IMR-90 (cell line): ENCODE results near the gene RIMBP3C. TPM values are rescaled to one million over a fixed set of nuclear protein-coding genes. Genes with fewer than 3 reads are reported as not detected.

Experiments used
- ATAC-seq: fragments of 200-7000 bp; cut with Tn5 transposase; 2 replicates; pipeline ENCODE4 v1.9.1; 2020; ENCODE audit warnings: low read depth, mild to moderate bottlenecking, moderate library complexity
- BruUV-seq: library from RNA; stranded (reverse); fragments of 400-500 nt; replicated peaks from 2 replicates; lab custom pipeline; 2021; lab: Mats Ljungman, UMichigan
- CTCF ChIA-PET: fragments of 300-600 bp; formaldehyde crosslinking; extraction: SDS; loops from one replicate; lab custom pipeline; 2021; ENCODE audit warnings: antibody characterized with exemption; lab: Yijun Ruan, JAX
- POLR2A ChIA-PET: fragments of 300-600 bp; sonication (Branson Sonifier 250); formaldehyde crosslinking; loops from one replicate; lab custom pipeline; 2022; ENCODE audit warnings: antibody characterized with exemption; ENCODE audit not compliant: unreplicated experiment; lab: Charles Lee
- DNase-seq: peaks from one replicate; pipeline ENCODE4 v3.0.0; 2013
- H2AFZ ChIP-seq: replicated peaks from 2 replicates; pipeline ENCODE3; 2013; ENCODE audit warnings: low read length, mild to moderate bottlenecking; ENCODE audit not compliant: poor library complexity
- H2AK5ac ChIP-seq: 2 replicates; pipeline ENCODE4 v1.6.1; 2013; ENCODE audit warnings: low read depth, low read length, inconsistent platforms
- H2AK9ac ChIP-seq: replicated peaks from 2 replicates; pipeline ENCODE3; 2013; ENCODE audit warnings: mild to moderate bottlenecking, low read depth, low read length, moderate library complexity; ENCODE audit not compliant: poor library complexity
- H2BK120ac ChIP-seq: 2 replicates; pipeline ENCODE4 v1.6.1; 2013; ENCODE audit warnings: low read depth, low read length, inconsistent platforms
- H2BK15ac ChIP-seq: 3 replicates; pipeline ENCODE4 v1.6.1; 2013; ENCODE audit warnings: low read depth, low read length, inconsistent platforms
- H2BK20ac ChIP-seq: 2 replicates; pipeline ENCODE4 v1.6.1; 2013; ENCODE audit warnings: low read depth, mild to moderate bottlenecking, inconsistent platforms, low read length, moderate library complexity
- H2BK5ac ChIP-seq: 2 replicates; pipeline ENCODE4 v1.6.1; 2013; ENCODE audit warnings: mild to moderate bottlenecking, low read depth, low read length, inconsistent platforms; ENCODE audit not compliant: poor library complexity, severe bottlenecking
- H3K14ac ChIP-seq: replicated peaks from 2 replicates; pipeline ENCODE4 v1.6.1; 2013; ENCODE audit warnings: low read depth, low read length, inconsistent platforms
- H3K18ac ChIP-seq: 2 replicates; pipeline ENCODE4 v1.6.1; 2013; ENCODE audit warnings: low read depth, low read length, control low read depth
- H3K23ac ChIP-seq: 2 replicates; pipeline ENCODE4 v1.6.1; 2013; ENCODE audit warnings: low read depth, low read length, inconsistent platforms
- H3K27ac ChIP-seq: 2 replicates; pipeline ENCODE4 v1.5.1; 2013; ENCODE audit warnings: mild to moderate bottlenecking, control low read depth, low read length; ENCODE audit not compliant: insufficient read depth
- H3K27me3 ChIP-seq: 2 replicates; pipeline ENCODE4 v1.6.1; 2013; ENCODE audit warnings: low read length; ENCODE audit not compliant: control insufficient read depth, insufficient read depth
- H3K36me3 ChIP-seq: 2 replicates; pipeline ENCODE4 v1.6.1; 2013; ENCODE audit warnings: low read length, mixed read lengths; ENCODE audit not compliant: control insufficient read depth, insufficient read depth
- H3K4ac ChIP-seq: 2 replicates; pipeline ENCODE4 v1.6.1; 2013; ENCODE audit warnings: low read depth, low read length, inconsistent platforms
- H3K4me1 ChIP-seq: 2 replicates; pipeline ENCODE4 v1.6.1; 2013; ENCODE audit warnings: low read length, mixed read lengths; ENCODE audit not compliant: control insufficient read depth, insufficient read depth
- H3K4me2 ChIP-seq: 2 replicates; pipeline ENCODE4 v1.6.1; 2013; ENCODE audit warnings: low read depth, mild to moderate bottlenecking, control low read depth, low read length, moderate library complexity
- H3K4me3 ChIP-seq: 2 replicates; pipeline ENCODE4 v1.5.1; 2013; ENCODE audit warnings: low read depth, mild to moderate bottlenecking, control low read depth, low read length, moderate library complexity; ENCODE audit not compliant: insufficient read depth
- H3K56ac ChIP-seq: 2 replicates; pipeline ENCODE4 v1.6.1; 2013; ENCODE audit warnings: low read length, inconsistent platforms; ENCODE audit not compliant: insufficient read depth; ENCODE audit errors: extremely low read depth
- H3K79me1 ChIP-seq, 2 experiments: 2 replicates each; pipeline ENCODE4 v1.6.1; 2013; ENCODE audit warnings: low read length in 2 of 2, inconsistent platforms in 1 of 2, low read depth in 1 of 2
- H3K9ac ChIP-seq: 2 replicates; pipeline ENCODE4 v1.6.1; 2013; ENCODE audit warnings: low read depth, low read length, control low read depth
- H3K9me1 ChIP-seq: 2 replicates; pipeline ENCODE4 v1.6.1; 2013; ENCODE audit warnings: low read length, inconsistent platforms; ENCODE audit not compliant: insufficient read depth
- H3K9me3 ChIP-seq: 2 replicates; pipeline ENCODE4 v1.6.1; 2013; ENCODE audit warnings: low read length; ENCODE audit not compliant: control insufficient read depth, insufficient read depth
- H4K20me1 ChIP-seq: 2 replicates; pipeline ENCODE4 v1.6.1; 2013; ENCODE audit warnings: low read length, inconsistent platforms; ENCODE audit not compliant: insufficient read depth
- H4K5ac ChIP-seq: 2 replicates; pipeline ENCODE4 v1.6.1; 2013; ENCODE audit warnings: mild to moderate bottlenecking, low read depth, low read length, control low read depth
- H4K8ac ChIP-seq, 2 experiments: 2 replicates each; pipeline ENCODE4 v1.6.1; 2013; ENCODE audit warnings: low read depth in 2 of 2, low read length in 2 of 2, control low read depth in 1 of 2, inconsistent platforms in 1 of 2
- H4K91ac ChIP-seq: 2 replicates; pipeline ENCODE4 v1.6.1; 2013; ENCODE audit warnings: low read depth, low read length, inconsistent platforms; ENCODE audit not compliant: insufficient read depth
- BHLHE40 ChIP-seq: fragments of 150-350 bp; IDR thresholded peaks from 2 replicates; pipeline ENCODE4 v1.6.1; 2016; ENCODE audit warnings: mild to moderate bottlenecking, low read depth, low read length
- CHD1 ChIP-seq: IDR thresholded peaks from 2 replicates; pipeline ENCODE4 v1.6.1; 2012; ENCODE audit warnings: low read depth, low read length, improper control_type of control experiment
- CTCF ChIP-seq: conservative IDR thresholded peaks from 2 replicates; pipeline ENCODE4 v1.5.1; 2012; ENCODE audit warnings: mild to moderate bottlenecking, low read depth, low read length, improper control_type of control experiment
- ELK1 ChIP-seq: fragments of 150-350 bp; IDR thresholded peaks from 2 replicates; pipeline ENCODE4 v1.6.1; 2016; ENCODE audit warnings: low read depth, mild to moderate bottlenecking, low read length, moderate library complexity, borderline replicate concordance
- MAFK ChIP-seq: IDR thresholded peaks from 2 replicates; pipeline ENCODE4 v1.6.1; 2012; ENCODE audit warnings: low read depth, low read length, improper control_type of control experiment
- MAZ ChIP-seq: IDR thresholded peaks from 2 replicates; pipeline ENCODE4 v1.6.1; 2012; ENCODE audit warnings: low read depth, mild to moderate bottlenecking, low read length, improper control_type of control experiment, moderate library complexity, borderline replicate concordance
- MXI1 ChIP-seq: IDR thresholded peaks from 2 replicates; pipeline ENCODE4 v1.6.1; 2012; ENCODE audit warnings: low read depth, mild to moderate bottlenecking, low read length, moderate library complexity, borderline replicate concordance
- NFE2L2 ChIP-seq: fragments of 150-350 bp; IDR thresholded peaks from 2 replicates; pipeline ENCODE4 v1.6.1; 2016; ENCODE audit warnings: low read depth, mild to moderate bottlenecking, low read length
- POLR2A ChIP-seq: IDR thresholded peaks from 2 replicates; pipeline ENCODE4 v1.6.1; 2012; ENCODE audit warnings: mild to moderate bottlenecking, low read depth, low read length
- RAD21 ChIP-seq: IDR thresholded peaks from 2 replicates; pipeline ENCODE4 v1.6.1; 2012; ENCODE audit warnings: low read length, improper control_type of control experiment
- WGBS, 2 experiments: methylation state at CpG; one replicate each; pipeline versions ENCODE4 v1.1.5 to v1.1.7; 2013; ENCODE audit warnings: missing lambda C conversion rate in 2 of 2; ENCODE audit not compliant: insufficient read length in 1 of 2; ENCODE audit errors: extremely low coverage in 2 of 2; 5-methylcytosine and 5-hydroxymethylcytosine counted together
- dilution Hi-C: fragments of 300-500 bp; cut with HindIII; formaldehyde crosslinking; loops from one replicate; pipeline ENCODE4 v1.14.3; 2018; ENCODE audit warnings: low sequenced_read_pairs; ENCODE audit not compliant: unreplicated experiment
- in situ Hi-C: fragments of 300-500 bp; cut with MboI; formaldehyde crosslinking; loops from 3 replicates; pipeline ENCODE4 v1.14.3; 2019; ENCODE audit warnings: low sequenced_read_pairs, inconsistent platforms, mixed read lengths
- intact Hi-C: fragments of 100-400 bp; cut with micrococcal nuclease; formaldehyde crosslinking; loops from 2 replicates; pipeline ENCODE4 v1.10.0; 2022
- polyA plus RNA-seq, 3 experiments: library from polyadenylated mRNA; depleted of rRNA; stranded (reverse); fragments of >200 nt; gene quantifications; 2 replicates each; pipeline ENCODE4 v1.2.3, GENCODE V29; 2012; ENCODE audit warnings: low replicate concordance in 1 of 3
- total RNA-seq: library from RNA; depleted of rRNA; stranded (reverse); fragments of >200 nt; gene quantifications from 2 replicates; pipeline ENCODE4 v1.2.3, GENCODE V29; 2012
- TF ChIP-seq, protein P1 (sequence below): fragments of 150-350 bp; IDR thresholded peaks from 2 replicates; pipeline ENCODE4 v1.6.1; 2017; ENCODE audit warnings: mild to moderate bottlenecking, antibody characterized with exemption, low read length, low read depth

Gene RIMBP3C
- total and polyA plus RNA-seq, 2 of the 4 experiments (the other 2 are of a cell fraction) = 0.05 to 0.36 TPM

DNA sequence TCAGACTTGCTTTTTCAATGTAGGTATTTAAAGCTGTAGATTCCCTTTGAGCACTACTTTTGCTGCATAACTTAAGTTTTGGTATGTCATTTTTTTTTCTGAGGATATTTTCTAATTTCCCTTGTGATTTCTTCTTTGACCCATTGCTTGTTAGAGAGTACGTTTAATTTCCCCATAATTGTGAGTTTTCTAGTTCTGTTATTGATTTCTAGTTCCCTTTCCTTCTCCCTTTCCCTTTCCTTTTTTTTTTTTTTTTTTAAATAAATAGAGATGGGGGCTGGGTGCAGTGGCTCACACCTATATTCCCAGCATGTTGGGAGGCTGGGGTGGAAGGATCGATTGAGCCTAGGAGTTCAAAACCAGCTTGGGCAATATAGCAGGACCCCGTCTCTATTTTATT, 47.0 kb upstream of the RIMBP3C start:
- Histone ChIP-seq H3K14ac (no peak overlapping the region), H2BK120ac (no peak overlapping the region), H4K5ac (no peak overlapping the region), H3K9ac (no peak overlapping the region), H2BK15ac (no peak overlapping the region), H3K4me2 (no peak overlapping the region), H2BK5ac (no peak overlapping the region), H3K23ac (no peak overlapping the region), H3K4me1 (0 out of 2 replicates have a peak, but pooled peaks cover 1% of the 10 kb centered on the region), H3K4me3 (no peak overlapping the region), H3K36me3 (peaks cover 25% of the 10 kb centered on the region), H3K18ac (no peak overlapping the region), H3K27me3 (no peaks in the 10 kb centered on the region), H2AK9ac (no peak overlapping the region), H2AFZ (no peak overlapping the region), H3K27ac (no peak overlapping the region), H3K79me1 (peaks cover 18 to 57% of the 10 kb centered on the region in 2 experiments), H4K8ac (no peak overlapping the region), H2AK5ac (no peak overlapping the region), H4K91ac (no peak overlapping the region), H3K9me1 (peaks cover 29% of the 10 kb centered on the region), H2BK20ac (no peak overlapping the region), H3K4ac (no peak overlapping the region), H3K9me3 (no peaks in the 10 kb centered on the region), H3K56ac (no peak overlapping the region), H4K20me1 (peaks cover 91% of the 10 kb centered on the region)
- BruUV-seq = no TSS peak
- in situ Hi-C loops (no loop called here), intact Hi-C loops (no loop called here), dilution Hi-C loops (no loop called here)
- POLR2A ChIA-PET = no interaction called here
- TF ChIP-seq, protein P1, sequence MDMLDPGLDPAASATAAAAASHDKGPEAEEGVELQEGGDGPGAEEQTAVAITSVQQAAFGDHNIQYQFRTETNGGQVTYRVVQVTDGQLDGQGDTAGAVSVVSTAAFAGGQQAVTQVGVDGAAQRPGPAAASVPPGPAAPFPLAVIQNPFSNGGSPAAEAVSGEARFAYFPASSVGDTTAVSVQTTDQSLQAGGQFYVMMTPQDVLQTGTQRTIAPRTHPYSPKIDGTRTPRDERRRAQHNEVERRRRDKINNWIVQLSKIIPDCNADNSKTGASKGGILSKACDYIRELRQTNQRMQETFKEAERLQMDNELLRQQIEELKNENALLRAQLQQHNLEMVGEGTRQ = no peak
- no peak for TF ChIP-seq ELK1
- no peak for TF ChIP-seq POLR2A
- no peak for TF ChIP-seq CHD1
- TF ChIP-seq RAD21 = no peak
- TF ChIP-seq NFE2L2 = no peak
- TF ChIP-seq MAFK = no peak
- no peak for TF ChIP-seq MXI1
- no peak for TF ChIP-seq MAZ
- no peak for TF ChIP-seq BHLHE40
- no peak for TF ChIP-seq CTCF
- ATAC-seq = no peak
- no peak for DNase-seq
- WGBS, 2 experiments = no CpG with 5 or more reads among the region's 3 CpGs
- CTCF ChIA-PET = no interaction called here
